Glutamatergic neuron (in vitro differentiated cells): ENCODE measurements around the gene PUS10. TPM values are rescaled to one million over a fixed set of nuclear protein-coding genes. Genes with fewer than 3 reads are reported as not detected.

Source experiments
- DNase-seq: peaks from one replicate; pipeline ENCODE4 v3.0.0; 2022
- H3K27ac Mint-ChIP-seq: one replicate; pipeline ENCODE4 v1.8.0; 2020; ENCODE audit warnings: mild to moderate bottlenecking, mixed read lengths, inconsistent platforms; ENCODE audit not compliant: unreplicated experiment
- H3K27me3 Mint-ChIP-seq: one replicate; pipeline ENCODE4 v1.8.0; 2020; ENCODE audit warnings: mild to moderate bottlenecking, moderate library complexity, mixed read lengths, inconsistent platforms; ENCODE audit not compliant: unreplicated experiment
- H3K36me3 Mint-ChIP-seq: one replicate; pipeline ENCODE4 v1.8.0; 2020; ENCODE audit warnings: mild to moderate bottlenecking, mixed read lengths, inconsistent platforms; ENCODE audit not compliant: unreplicated experiment
- H3K4me1 Mint-ChIP-seq: one replicate; pipeline ENCODE4 v1.8.0; 2020; ENCODE audit warnings: mild to moderate bottlenecking, low read depth, mixed read lengths, inconsistent platforms; ENCODE audit not compliant: unreplicated experiment
- H3K4me3 Mint-ChIP-seq: one replicate; pipeline ENCODE4 v1.8.0; 2020; ENCODE audit warnings: mild to moderate bottlenecking, mixed read lengths, inconsistent platforms; ENCODE audit not compliant: unreplicated experiment
- H3K9me3 Mint-ChIP-seq: one replicate; pipeline ENCODE4 v1.8.0; 2020; ENCODE audit warnings: mild to moderate bottlenecking, moderate library complexity, mixed read lengths, inconsistent platforms; ENCODE audit not compliant: unreplicated experiment
- CTCF ChIP-seq: fragments of 200-600 bp; sonication (generic); IDR thresholded peaks from one replicate; pipeline ENCODE4 v1.5.0; 2021; ENCODE audit not compliant: partially characterized antibody, unreplicated experiment
- total RNA-seq: library from RNA; stranded (reverse); fragmentation: NEBNext Ultra II Directional; extraction: Animal tissue kit (Norgen Biotek cat#: 25700); gene quantifications from one replicate; pipeline ENCODE4 v1.2.1, GENCODE V29; 2021; ENCODE audit not compliant: unreplicated experiment

The PUS10 gene
- total RNA-seq, 1 donor from 2014 or later = 2.5 TPM

GRCh38 chr2:60962528-60962927 lies 55.5 kb downstream of the PUS10 start:
- no peak overlapping the region for H3K4me3 Mint-ChIP-seq
- no peaks in the 10 kb centered on the region for H3K27me3 Mint-ChIP-seq
- no peak for DNase-seq
- H3K36me3 Mint-ChIP-seq = no peaks in the 10 kb centered on the region
- TF ChIP-seq CTCF = no peak
- H3K9me3 Mint-ChIP-seq = no peaks in the 10 kb centered on the region
- no peaks in the 10 kb centered on the region for H3K4me1 Mint-ChIP-seq
- no peak overlapping the region for H3K27ac Mint-ChIP-seq

- H3K27me3 Mint-ChIP-seq = no peaks in the 10 kb centered on the region
- H3K4me1 Mint-ChIP-seq = no peaks in the 10 kb centered on the region
- H3K9me3 Mint-ChIP-seq = no peaks in the 10 kb centered on the region
- no peak overlapping the region for H3K4me3 Mint-ChIP-seq
- H3K36me3 Mint-ChIP-seq = no peaks in the 10 kb centered on the region
- no peak overlapping the region for H3K27ac Mint-ChIP-seq
- no peak for DNase-seq
- TF ChIP-seq CTCF = no peak
These were observed 56.6 kb downstream of the PUS10 start for GRCh38 chr2:60961457-60961856.

GRCh38 chr2:60960706-60961105 lies 57.3 kb downstream of the PUS10 start:
- Mint-ChIP-seq H3K9me3 (no peaks in the 10 kb centered on the region), H3K27ac (no peak overlapping the region), H3K36me3 (no peaks in the 10 kb centered on the region), H3K27me3 (no peaks in the 10 kb centered on the region), H3K4me3 (no peak overlapping the region), H3K4me1 (no peaks in the 10 kb centered on the region)
- TF ChIP-seq CTCF = no peak
- DNase-seq = no peak

GRCh38 chr2:60959501-60959900 lies 58.6 kb downstream of the PUS10 start:
- no peak for DNase-seq
- Mint-ChIP-seq H3K36me3 (no peaks in the 10 kb centered on the region), H3K27ac (no peak overlapping the region), H3K27me3 (no peaks in the 10 kb centered on the region), H3K4me1 (no peaks in the 10 kb centered on the region), H3K4me3 (no peak overlapping the region), H3K9me3 (no peaks in the 10 kb centered on the region)
- TF ChIP-seq CTCF = no peak

- Mint-ChIP-seq H3K27ac (no peak overlapping the region), H3K4me1 (no peaks in the 10 kb centered on the region), H3K27me3 (no peaks in the 10 kb centered on the region), H3K9me3 (no peaks in the 10 kb centered on the region), H3K4me3 (no peak overlapping the region), H3K36me3 (no peaks in the 10 kb centered on the region)
- no peak for TF ChIP-seq CTCF
- DNase-seq = no peak
These were observed 59.3 kb downstream of the PUS10 start for GRCh38 chr2:60958800-60959199.
